ENCODE data around the gene RNF213.

The RNF213 gene

DNA sequence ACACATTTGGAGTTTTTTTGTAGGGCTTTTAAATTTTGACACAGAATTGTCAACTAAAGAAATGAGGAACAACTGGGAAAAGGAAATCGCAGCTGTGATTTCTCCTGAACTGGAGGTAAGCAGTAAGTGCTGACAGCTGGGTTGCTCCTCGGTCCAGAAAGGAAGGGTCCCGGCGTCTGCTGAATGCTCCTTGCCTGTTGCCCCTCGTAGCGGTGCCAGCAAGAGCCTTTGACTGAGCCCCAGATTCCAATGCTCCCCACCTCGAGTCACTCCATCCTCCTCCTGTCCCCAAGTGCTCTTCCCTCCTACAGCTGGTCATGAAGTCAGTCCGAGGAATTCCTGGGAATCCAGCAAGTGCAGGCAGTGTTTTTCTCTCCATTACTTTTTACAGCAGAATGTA is 122.3 kb downstream of the RNF213 start:
- 96% methylated on average over 7 of the region's 8 CpGs for WGBS (ENCODE audit: insufficient coverage)
- Histone ChIP-seq H3K36me3 (ENCODE audit: control insufficient read depth in 4 of 4, insufficient read depth in 4 of 4, low read length in 3 of 4) (peaks cover 21 to 96% (median 77%) of the 10 kb centered on the region in 4 experiments), H3K27me3 (replicated peaks in 2 of 5; ENCODE audit: control insufficient read depth in 4 of 5, insufficient read depth in 5 of 5, low read length in 4 of 5) (no peaks in the 10 kb centered on the region), H3K4me1 (ENCODE audit: control extremely low read depth in 1 of 4, control insufficient read depth in 4 of 4, insufficient read depth in 4 of 4, low read length in 3 of 4) (no peaks in the 10 kb centered on the region), H3K27ac (ENCODE audit: insufficient read depth in 1 of 2, low read depth in 1 of 2, low read length in 2 of 2, poor library complexity in 1 of 2, severe bottlenecking in 2 of 2) (no peak overlapping the region), H3K4me3 (ENCODE audit: control insufficient read depth in 1 of 7, extremely low read depth in 1 of 7, insufficient read depth in 4 of 7, low read depth in 2 of 7, low read length in 6 of 7) (no peak overlapping the region), H3K9me3 (ENCODE audit: control extremely low read depth in 1 of 5, control insufficient read depth in 4 of 5, insufficient read depth in 2 of 5, low read depth in 1 of 5, low read length in 4 of 5) (no peaks in the 10 kb centered on the region)
- DNase-seq, result no peak
- ChIA-PET CTCF (no interaction called here), POLR2A (no interaction called here)

DNA sequence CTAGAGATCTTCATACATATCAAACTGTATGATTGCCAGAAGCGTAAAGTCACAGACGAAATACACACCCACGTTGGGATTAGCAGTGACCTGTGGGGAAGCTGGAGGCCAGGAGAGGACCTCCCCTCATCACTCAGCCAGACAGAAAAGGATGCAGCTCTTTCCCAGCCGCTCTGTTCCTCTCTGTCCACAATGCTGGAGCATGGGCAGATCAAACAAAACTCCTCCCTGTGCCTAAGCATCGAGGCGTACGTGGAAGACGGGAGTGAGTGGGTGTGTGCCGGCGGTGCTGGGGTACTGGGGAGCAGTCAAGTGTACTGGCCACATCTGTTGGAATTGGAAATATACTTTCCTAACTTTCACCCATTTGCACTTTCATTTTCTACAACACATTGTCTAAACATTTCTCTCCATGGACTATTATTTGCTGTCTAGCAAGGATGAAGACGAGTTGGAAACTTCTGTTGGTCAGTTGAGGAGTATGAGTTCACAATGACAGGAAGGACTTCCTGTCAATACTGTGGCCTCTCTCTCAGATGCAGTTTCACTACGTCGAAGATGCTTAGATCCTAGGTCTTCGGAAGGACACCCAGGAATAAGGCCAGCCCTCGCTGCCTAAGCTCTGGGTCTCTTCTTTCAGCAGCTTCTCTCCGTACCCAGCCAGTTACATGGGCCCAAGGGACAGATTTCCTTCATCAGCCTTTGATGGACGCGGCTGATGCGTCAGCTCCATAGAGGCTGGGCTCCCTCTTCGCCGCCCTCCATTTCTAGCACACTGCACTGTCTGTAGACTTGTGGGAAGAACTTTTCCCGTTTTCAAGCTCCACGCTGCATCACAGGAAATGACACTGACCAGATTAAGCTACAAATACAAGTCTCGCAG is 123.7 kb downstream of the RNF213 start:
- ChIA-PET POLR2A (interaction anchor here (1.0 kb wide), 1 partner anchor 12 kb away, joined by 4 read pairs; no protein-coding TSS in a partner anchor), CTCF (interaction anchor here (1.4 kb wide), 1 partner anchor 7 kb away, joined by 4 read pairs; no protein-coding TSS in a partner anchor)
- H3K27me3 ChIP-seq (replicated peaks in 2 of 5; ENCODE audit: control insufficient read depth in 4 of 5, insufficient read depth in 5 of 5, low read length in 4 of 5), result no peaks in the 10 kb centered on the region
- no peak overlapping the region for H3K4me3 ChIP-seq (ENCODE audit: control insufficient read depth in 1 of 7, extremely low read depth in 1 of 7, insufficient read depth in 4 of 7, low read depth in 2 of 7, low read length in 6 of 7)
- H3K36me3 ChIP-seq (ENCODE audit: control insufficient read depth in 4 of 4, insufficient read depth in 4 of 4, low read length in 3 of 4), result peaks cover 25 to 97% (median 77%) of the 10 kb centered on the region in 4 experiments
- no peaks in the 10 kb centered on the region for H3K9me3 ChIP-seq (ENCODE audit: control extremely low read depth in 1 of 5, control insufficient read depth in 4 of 5, insufficient read depth in 2 of 5, low read depth in 1 of 5, low read length in 4 of 5)
- no peak for DNase-seq
- H3K27ac ChIP-seq (ENCODE audit: insufficient read depth in 1 of 2, low read depth in 1 of 2, low read length in 2 of 2, poor library complexity in 1 of 2, severe bottlenecking in 2 of 2), result no peak overlapping the region
- WGBS (ENCODE audit: insufficient coverage), result 97% methylated on average over 21 of the region's 24 CpGs
- no peaks in the 10 kb centered on the region for H3K4me1 ChIP-seq (ENCODE audit: control extremely low read depth in 1 of 4, control insufficient read depth in 4 of 4, insufficient read depth in 4 of 4, low read length in 3 of 4)

DNA sequence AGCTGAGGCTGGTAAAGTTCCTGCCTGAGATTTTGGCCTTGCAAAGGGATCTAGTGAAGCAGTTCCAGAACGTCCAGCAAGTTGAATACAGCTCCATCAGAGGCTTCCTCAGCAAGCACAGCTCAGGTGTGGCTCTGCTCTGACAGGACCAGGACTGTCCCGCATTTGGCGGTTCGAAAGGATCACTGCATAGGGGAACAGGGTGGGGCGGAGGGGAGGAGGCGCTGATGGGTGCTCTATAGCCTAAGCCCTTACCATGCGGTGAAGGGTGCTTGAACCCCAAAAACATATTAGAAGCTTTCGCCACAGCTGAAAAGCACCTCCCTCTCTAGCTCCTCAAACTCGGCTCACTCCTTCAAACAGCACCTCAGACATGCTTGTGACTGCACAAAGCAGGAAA is 124.4 kb downstream of the RNF213 start:
- Histone ChIP-seq H3K36me3 (ENCODE audit: control insufficient read depth in 4 of 4, insufficient read depth in 4 of 4, low read length in 3 of 4) (peaks cover 26 to 97% (median 77%) of the 10 kb centered on the region in 4 experiments), H3K27me3 (replicated peaks in 2 of 5; ENCODE audit: control insufficient read depth in 4 of 5, insufficient read depth in 5 of 5, low read length in 4 of 5) (no peaks in the 10 kb centered on the region), H3K27ac (ENCODE audit: insufficient read depth in 1 of 2, low read depth in 1 of 2, low read length in 2 of 2, poor library complexity in 1 of 2, severe bottlenecking in 2 of 2) (no peak overlapping the region), H3K9me3 (ENCODE audit: control extremely low read depth in 1 of 5, control insufficient read depth in 4 of 5, insufficient read depth in 2 of 5, low read depth in 1 of 5, low read length in 4 of 5) (no peaks in the 10 kb centered on the region), H3K4me3 (ENCODE audit: control insufficient read depth in 1 of 7, extremely low read depth in 1 of 7, insufficient read depth in 4 of 7, low read depth in 2 of 7, low read length in 6 of 7) (no peak overlapping the region), H3K4me1 (ENCODE audit: control extremely low read depth in 1 of 4, control insufficient read depth in 4 of 4, insufficient read depth in 4 of 4, low read length in 3 of 4) (no peaks in the 10 kb centered on the region)
- no peak for DNase-seq
- ChIA-PET CTCF (interaction anchor here (0.6 to 1.4 kb wide), 2 partner anchors 8 to 77 kb away, joined by 3 to 4 read pairs; no protein-coding TSS in a partner anchor), POLR2A (interaction anchor here (1.0 kb wide), 1 partner anchor 11 kb away, joined by 4 read pairs; no protein-coding TSS in a partner anchor)
- WGBS (ENCODE audit: insufficient coverage), result 95% methylated on average over 8 of the region's 9 CpGs

DNA sequence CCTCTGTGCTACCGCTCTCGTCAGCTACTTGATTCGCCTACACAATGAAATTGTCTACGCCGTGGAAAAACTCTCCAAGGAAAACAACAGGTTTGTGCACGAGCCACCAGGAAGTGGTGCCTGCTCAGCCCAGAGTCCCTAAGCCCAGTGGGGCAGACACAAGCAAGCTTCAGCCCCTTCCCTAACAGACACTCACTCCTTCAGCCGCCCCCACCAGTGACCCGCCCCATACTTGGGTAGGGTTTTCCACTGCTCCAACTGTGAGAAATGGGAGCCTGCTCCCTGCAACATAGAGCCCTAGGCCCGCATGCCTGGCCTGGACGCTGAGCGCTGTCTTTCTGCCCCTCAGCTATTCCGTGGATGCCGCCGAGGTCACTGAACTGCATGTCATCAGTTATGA is 125.7 kb downstream of the RNF213 start:
- over 99% methylated on average over 12 of the region's 14 CpGs for WGBS (ENCODE audit: insufficient coverage)
- ChIA-PET POLR2A (no interaction called here), CTCF (interaction anchor here (1.4 kb wide), 1 partner anchor 83 kb away, joined by 3 read pairs; no protein-coding TSS in a partner anchor)
- Histone ChIP-seq H3K27ac (ENCODE audit: insufficient read depth in 1 of 2, low read depth in 1 of 2, low read length in 2 of 2, poor library complexity in 1 of 2, severe bottlenecking in 2 of 2) (no peak overlapping the region), H3K4me3 (ENCODE audit: control insufficient read depth in 1 of 7, extremely low read depth in 1 of 7, insufficient read depth in 4 of 7, low read depth in 2 of 7, low read length in 6 of 7) (no peak overlapping the region), H3K4me1 (ENCODE audit: control extremely low read depth in 1 of 4, control insufficient read depth in 4 of 4, insufficient read depth in 4 of 4, low read length in 3 of 4) (no peaks in the 10 kb centered on the region), H3K27me3 (replicated peaks in 2 of 5; ENCODE audit: control insufficient read depth in 4 of 5, insufficient read depth in 5 of 5, low read length in 4 of 5) (no peaks in the 10 kb centered on the region), H3K36me3 (ENCODE audit: control insufficient read depth in 4 of 4, insufficient read depth in 4 of 4, low read length in 3 of 4) (peaks cover 23 to 93% (median 72%) of the 10 kb centered on the region in 4 experiments), H3K9me3 (ENCODE audit: control extremely low read depth in 1 of 5, control insufficient read depth in 4 of 5, insufficient read depth in 2 of 5, low read depth in 1 of 5, low read length in 4 of 5) (no peaks in the 10 kb centered on the region)
- DNase-seq, result no peak

DNA sequence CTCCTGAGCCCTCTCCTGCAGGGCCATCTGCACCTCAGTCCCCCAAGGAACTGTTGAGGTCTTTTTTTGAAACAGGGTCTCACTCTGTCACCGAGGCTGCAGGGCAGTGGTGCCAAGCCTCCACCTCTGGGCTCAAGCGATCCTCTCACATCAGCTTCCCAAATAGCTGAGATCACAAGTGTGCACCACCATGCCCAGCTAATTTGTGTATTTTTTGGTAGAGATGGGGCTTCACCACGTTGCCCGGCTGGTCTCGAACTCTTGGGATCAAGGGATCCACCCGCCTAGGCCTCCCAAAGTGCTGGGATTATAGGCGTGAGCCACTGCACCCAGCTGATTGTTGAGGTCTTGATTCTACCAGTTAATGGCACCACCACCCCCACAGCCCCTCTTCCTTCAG is 126.4 kb downstream of the RNF213 start:
- H3K27me3 ChIP-seq (replicated peaks in 2 of 5; ENCODE audit: control insufficient read depth in 4 of 5, insufficient read depth in 5 of 5, low read length in 4 of 5), result no peaks in the 10 kb centered on the region
- H3K4me3 ChIP-seq (ENCODE audit: control insufficient read depth in 1 of 7, extremely low read depth in 1 of 7, insufficient read depth in 4 of 7, low read depth in 2 of 7, low read length in 6 of 7), result no peak overlapping the region
- no peaks in the 10 kb centered on the region for H3K9me3 ChIP-seq (ENCODE audit: control extremely low read depth in 1 of 5, control insufficient read depth in 4 of 5, insufficient read depth in 2 of 5, low read depth in 1 of 5, low read length in 4 of 5)
- DNase-seq, result no peak
- peaks cover 23 to 91% (median 68%) of the 10 kb centered on the region in 4 experiments for H3K36me3 ChIP-seq (ENCODE audit: control insufficient read depth in 4 of 4, insufficient read depth in 4 of 4, low read length in 3 of 4)
- ChIA-PET POLR2A (no interaction called here), CTCF (interaction anchor here (1.4 kb wide), 1 partner anchor 84 kb away, joined by 3 read pairs; no protein-coding TSS in a partner anchor)
- 100% methylated on average over 1 of the region's 7 CpGs for WGBS (ENCODE audit: insufficient coverage)
- no peak overlapping the region for H3K27ac ChIP-seq (ENCODE audit: insufficient read depth in 1 of 2, low read depth in 1 of 2, low read length in 2 of 2, poor library complexity in 1 of 2, severe bottlenecking in 2 of 2)
- no peaks in the 10 kb centered on the region for H3K4me1 ChIP-seq (ENCODE audit: control extremely low read depth in 1 of 4, control insufficient read depth in 4 of 4, insufficient read depth in 4 of 4, low read length in 3 of 4)

DNA sequence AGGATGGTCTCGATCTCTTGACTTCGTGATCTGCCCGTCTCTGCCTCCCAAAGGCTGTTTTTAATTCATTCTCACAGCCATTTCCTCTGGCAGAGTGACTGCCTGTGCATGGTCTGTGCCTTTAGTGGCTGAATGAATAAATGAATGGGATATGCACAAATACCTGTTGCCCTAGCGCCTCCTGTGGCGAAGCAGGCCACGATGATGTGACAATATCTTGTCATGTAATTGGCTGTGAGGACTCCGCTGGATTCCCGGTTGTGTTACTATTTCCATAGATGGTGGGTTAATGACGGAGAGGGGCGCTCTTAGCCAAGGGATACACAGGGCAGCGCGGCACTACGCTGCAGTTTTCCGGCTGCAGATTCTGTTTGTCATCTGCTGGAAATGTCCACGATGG is 127.5 kb downstream of the RNF213 start:
- no peak overlapping the region for H3K27ac ChIP-seq (ENCODE audit: insufficient read depth in 1 of 2, low read depth in 1 of 2, low read length in 2 of 2, poor library complexity in 1 of 2, severe bottlenecking in 2 of 2)
- POLR2A ChIA-PET, result no interaction called here
- no peaks in the 10 kb centered on the region for H3K9me3 ChIP-seq (ENCODE audit: control extremely low read depth in 1 of 5, control insufficient read depth in 4 of 5, insufficient read depth in 2 of 5, low read depth in 1 of 5, low read length in 4 of 5)
- CTCF ChIA-PET, result no interaction called here
- no peak for DNase-seq
- H3K27me3 ChIP-seq (replicated peaks in 2 of 5; ENCODE audit: control insufficient read depth in 4 of 5, insufficient read depth in 5 of 5, low read length in 4 of 5), result no peaks in the 10 kb centered on the region
- no peak overlapping the region for H3K4me3 ChIP-seq (ENCODE audit: control insufficient read depth in 1 of 7, extremely low read depth in 1 of 7, insufficient read depth in 4 of 7, low read depth in 2 of 7, low read length in 6 of 7)
- 98% methylated on average over 14 of the region's 15 CpGs for WGBS (ENCODE audit: insufficient coverage)
- no peaks in the 10 kb centered on the region for H3K4me1 ChIP-seq (ENCODE audit: control extremely low read depth in 1 of 4, control insufficient read depth in 4 of 4, insufficient read depth in 4 of 4, low read length in 3 of 4)
- H3K36me3 ChIP-seq (ENCODE audit: control insufficient read depth in 4 of 4, insufficient read depth in 4 of 4, low read length in 3 of 4), result peaks cover 21 to 90% (median 67%) of the 10 kb centered on the region in 4 experiments

DNA sequence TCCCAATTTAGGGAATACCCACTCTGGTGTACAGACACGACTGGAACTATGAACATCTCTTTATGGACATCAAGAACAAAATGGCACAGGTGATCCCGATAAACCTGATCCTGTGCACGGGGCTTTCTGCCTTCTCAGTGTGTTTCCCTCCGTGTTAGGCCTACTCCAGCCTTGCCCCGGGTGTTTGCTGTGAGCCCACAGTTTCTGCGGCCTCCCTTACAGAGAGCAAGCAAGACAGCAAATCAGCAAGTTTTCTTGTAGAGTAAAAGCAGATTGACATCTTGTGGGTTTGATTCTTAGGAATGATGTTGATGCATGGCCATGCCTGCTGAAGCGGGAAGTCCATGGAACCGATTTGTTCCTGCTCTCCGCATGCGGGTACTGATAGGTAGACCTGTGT is 127.9 kb downstream of the RNF213 start:
- DNase-seq, result no peak
- no peak overlapping the region for H3K27ac ChIP-seq (ENCODE audit: insufficient read depth in 1 of 2, low read depth in 1 of 2, low read length in 2 of 2, poor library complexity in 1 of 2, severe bottlenecking in 2 of 2)
- no peaks in the 10 kb centered on the region for H3K4me1 ChIP-seq (ENCODE audit: control extremely low read depth in 1 of 4, control insufficient read depth in 4 of 4, insufficient read depth in 4 of 4, low read length in 3 of 4)
- peaks cover 19 to 90% (median 67%) of the 10 kb centered on the region in 4 experiments for H3K36me3 ChIP-seq (ENCODE audit: control insufficient read depth in 4 of 4, insufficient read depth in 4 of 4, low read length in 3 of 4)
- H3K9me3 ChIP-seq (ENCODE audit: control extremely low read depth in 1 of 5, control insufficient read depth in 4 of 5, insufficient read depth in 2 of 5, low read depth in 1 of 5, low read length in 4 of 5), result no peaks in the 10 kb centered on the region
- no peak overlapping the region for H3K4me3 ChIP-seq (ENCODE audit: control insufficient read depth in 1 of 7, extremely low read depth in 1 of 7, insufficient read depth in 4 of 7, low read depth in 2 of 7, low read length in 6 of 7)
- POLR2A ChIA-PET, result no interaction called here
- WGBS (ENCODE audit: insufficient coverage), result 95% methylated on average over 7 of the region's 10 CpGs
- H3K27me3 ChIP-seq (replicated peaks in 2 of 5; ENCODE audit: control insufficient read depth in 4 of 5, insufficient read depth in 5 of 5, low read length in 4 of 5), result no peaks in the 10 kb centered on the region
- CTCF ChIA-PET, result no interaction called here
